SU-DHL-6 (cell line): ENCODE results near the gene PRDM16.

Source experiments
- CTCF ChIP-seq: fragments of 200-600 bp; sonication (generic); IDR thresholded peaks from one replicate; pipeline ENCODE4 v1.5.1; 2017; ENCODE audit warnings: antibody characterized with exemption, mild to moderate bottlenecking, low read length, moderate library complexity; ENCODE audit not compliant: insufficient read depth, poor library complexity, severe bottlenecking
- EZH2phosphoT487 ChIP-seq: fragments of 200-600 bp; sonication (generic), shearing (Covaris generic); conservative IDR thresholded peaks from 2 replicates; pipeline ENCODE4 v1.6.1; 2018; ENCODE audit warnings: mild to moderate bottlenecking, antibody characterized with exemption, low read length, moderate library complexity, mixed read lengths

GRCh38 chr1:3284691-3285090 lies 215.7 kb downstream of the PRDM16 start:
- TF ChIP-seq CTCF (no peak), EZH2phosphoT487 (no peak)
